Motor neuron (in vitro differentiated cells): ENCODE data around the gene MAP4K5. TPM values are rescaled to one million over a fixed set of nuclear protein-coding genes. Genes with fewer than 3 reads are reported as not detected.
A peak's percentile ranks its signal among the peaks of the same experiment; 100 is the strongest.
"Not testable (repeated sequence)": the region's sequence is repeated elsewhere in the genome, so short reads cannot be mapped to it uniquely, and the experiment has no call there.

ENCODE experiments used
- ATAC-seq, 8 experiments: fragments of 200-7000 bp; cut with Tn5 transposase; replicated peaks in 6 of 8; 2 replicates each; pipeline ENCODE4 v1.8.0; 2021; ENCODE audit warnings: mild to moderate bottlenecking in 8 of 8, moderate library complexity in 8 of 8
- H3K27ac ChIP-seq, 2 donors: fragments of 250-450 bp; sonication (Bioruptor Pico); 2 replicates each; pipeline ENCODE4 v1.9.0; 2021; ENCODE audit warnings: antibody characterized with exemption in 2 of 2, mild to moderate bottlenecking in 2 of 2, moderate library complexity in 1 of 2
- H3K4me1 ChIP-seq, 2 donors: fragments of 250-450 bp; sonication (Bioruptor Pico); replicated peaks in 1 of 2; 2 replicates each; pipeline ENCODE4 v1.6.1; 2021; ENCODE audit warnings: antibody characterized with exemption in 2 of 2, mild to moderate bottlenecking in 2 of 2, moderate library complexity in 1 of 2
- H3K4me3 ChIP-seq, 5 donors: fragments of 250-450 bp; sonication (Bioruptor Pico); 2 replicates each; pipeline ENCODE4 v1.9.0; 2021; ENCODE audit warnings: antibody characterized with exemption in 5 of 5, mild to moderate bottlenecking in 5 of 5, moderate library complexity in 4 of 5
- WGBS, 10 experiments: fragments of 450-650 bp; shearing (Covaris generic); methylation state at CpG; one replicate each; pipeline ENCODE4 v1.0.0; 2022; 5-methylcytosine and 5-hydroxymethylcytosine counted together
- in situ Hi-C, 9 experiments: fragments of 400-800 bp; cut with MboI; loops; one replicate each; pipeline ENCODE4 v1.15.0; 2021; ENCODE audit warnings: low sequenced_read_pairs in 9 of 9, low pct_unique_long_range_greater_than_20kb in 2 of 9; ENCODE audit not compliant: unreplicated experiment in 9 of 9
- total RNA-seq, 8 experiments: library from RNA; unstranded; fragments of 300-600 nt; gene quantifications; 2 replicates each; pipeline versions ENCODE4 v1.2.3 to v1.2.4, GENCODE V29; 2022

The MAP4K5 gene
- total RNA-seq, 8 experiments from 2014 or later: 31.6 to 69.8 (median 43.0) TPM

DNA sequence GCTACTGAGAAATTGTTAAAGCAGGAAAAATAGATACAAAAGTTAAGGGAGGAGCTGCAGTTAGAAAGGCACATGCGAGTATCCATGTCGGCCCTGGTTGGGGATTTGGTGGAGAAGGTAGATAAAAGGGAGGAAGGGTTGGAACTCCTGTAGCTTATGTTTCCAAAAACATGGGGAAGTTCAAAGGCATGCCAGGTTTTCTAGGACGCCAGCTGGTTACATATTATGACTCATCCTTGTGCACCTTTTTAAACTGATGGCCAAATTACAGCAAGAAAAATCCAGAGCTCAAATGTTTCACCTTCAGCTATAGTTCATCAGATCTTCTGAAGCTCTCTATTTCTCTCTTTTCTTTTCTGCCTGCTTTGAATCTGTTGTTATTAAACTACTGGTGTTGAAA, 13.2 kb upstream of the MAP4K5 start:
- H3K27ac ChIP-seq: no peak overlapping the region
- H3K4me3 ChIP-seq: no peak overlapping the region
- 63 to 95% (median 80%) methylated on average over 2 to 3 of the region's 3 CpGs; no CpG with 5 or more reads in 1 of the 10 experiments for WGBS, 10 experiments
- in situ Hi-C loops: loop anchor here in 3 of 9 experiments (25.0 kb wide), 2 partner anchors 208 to 233 kb away; partner anchors contain the start of genes DMAC2L (in 2 of the 3) and L2HGDH (in 2 of the 3)
- H3K4me1 ChIP-seq: peaks cover 0 to 5% of the 10 kb centered on the region in 2 donors
- ATAC-seq: no peak

DNA sequence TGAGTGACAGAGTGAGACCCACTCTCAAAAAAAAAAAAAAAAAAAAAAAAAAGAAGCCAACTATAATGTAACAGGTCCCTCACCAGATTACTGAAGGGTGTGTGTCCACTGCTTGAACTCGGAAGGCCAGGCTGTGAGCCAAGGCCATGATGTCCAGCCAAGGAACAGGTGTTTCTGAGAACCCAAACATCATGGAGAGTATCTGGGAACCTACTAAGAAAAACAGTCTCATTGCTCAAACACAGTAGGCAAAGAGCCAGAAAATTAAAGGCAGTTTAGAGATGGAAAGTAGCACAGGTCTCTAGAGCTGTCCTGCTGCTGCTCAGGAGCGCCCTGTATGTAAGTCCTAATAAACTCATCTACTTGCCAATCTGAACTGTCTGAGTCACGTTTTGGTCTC, 12.5 kb upstream of the MAP4K5 start:
- ATAC-seq: no peak
- Histone ChIP-seq H3K4me1 (peaks cover 0 to 5% of the 10 kb centered on the region in 2 donors), H3K4me3 (no peak overlapping the region), H3K27ac (no peak overlapping the region)
- 20 to 100% (median 86%) methylated on average over 1 to 3 of the region's 3 CpGs; no CpG with 5 or more reads in 2 of the 10 experiments for WGBS, 10 experiments
- in situ Hi-C loops: loop anchor here in 4 of 9 experiments (5.0 to 25.0 kb wide), 3 partner anchors 208 to 233 kb away; partner anchors contain the start of genes DMAC2L (in 2 of the 4) and L2HGDH (in 2 of the 4)

DNA sequence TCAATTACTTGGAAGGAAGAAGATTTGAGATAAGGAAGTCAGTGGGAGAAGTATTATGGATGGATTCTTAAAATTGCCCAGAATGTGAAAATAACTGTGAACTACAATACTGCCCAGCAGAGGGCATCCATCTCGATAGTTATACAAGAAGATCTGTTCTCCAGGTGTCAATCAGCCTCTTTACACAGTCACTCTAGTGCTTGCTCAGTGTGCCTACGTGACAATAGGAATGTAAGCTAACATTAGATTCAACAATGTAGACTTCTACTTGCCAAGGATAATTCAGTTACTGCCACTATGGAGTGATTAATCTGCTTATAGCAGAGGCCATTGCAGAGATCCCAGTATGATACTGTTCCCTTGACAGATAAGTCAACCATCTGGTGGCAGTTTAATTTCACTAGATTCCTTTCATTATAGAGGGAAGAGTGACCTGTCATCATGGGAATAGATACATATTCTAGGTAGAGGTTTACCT, 10.6 kb upstream of the MAP4K5 start:
- Histone ChIP-seq H3K4me1 (peaks cover 0 to 5% of the 10 kb centered on the region in 2 donors), H3K4me3 (no peak overlapping the region), H3K27ac (no peak overlapping the region)
- 0 to 53% (median 33%) methylated on average over 1 to 2 of the region's 2 CpGs; no CpG with 5 or more reads in 3 of the 10 experiments for WGBS, 10 experiments
- ATAC-seq: peak; percentile 45 to 82 (median 68)
- in situ Hi-C loops: loop anchor here in 4 of 9 experiments (5.0 to 25.0 kb wide), 3 partner anchors 206 to 231 kb away; partner anchors contain the start of genes DMAC2L (in 2 of the 4) and L2HGDH (in 2 of the 4)

DNA sequence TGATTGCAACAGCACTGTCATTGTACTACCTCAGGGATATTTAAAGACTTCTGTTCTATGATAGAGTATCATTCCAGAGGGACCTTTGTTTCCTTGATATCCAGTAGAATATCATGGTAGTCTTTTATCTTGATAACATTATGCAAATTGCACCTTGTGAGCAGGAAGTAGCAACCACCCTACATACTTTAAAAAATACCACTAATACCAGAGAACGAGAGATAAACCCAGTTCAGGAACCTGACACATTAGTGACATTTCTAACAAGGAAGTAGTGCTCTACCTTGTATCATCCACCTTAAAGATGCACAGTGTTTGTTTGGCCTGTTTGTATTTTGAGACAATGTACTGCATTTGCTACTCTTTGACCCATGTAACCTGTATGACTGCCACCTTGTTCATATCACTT, 8.8 kb upstream of the MAP4K5 start:
- no peak for ATAC-seq
- in situ Hi-C loops: loop anchor here in 4 of 9 experiments (5.0 to 25.0 kb wide), 3 partner anchors 204 to 231 kb away; partner anchors contain the start of genes DMAC2L (in 2 of the 4) and L2HGDH (in 2 of the 4)
- WGBS, 10 experiments: 33 to 100% (median 50%) methylated on average over 1 of the region's 1 CpG; no CpG with 5 or more reads in 7 of the 10 experiments
- Histone ChIP-seq H3K4me3 (no peak overlapping the region), H3K4me1 (peaks cover 0 to 5% of the 10 kb centered on the region in 2 donors), H3K27ac (no peak overlapping the region)

DNA sequence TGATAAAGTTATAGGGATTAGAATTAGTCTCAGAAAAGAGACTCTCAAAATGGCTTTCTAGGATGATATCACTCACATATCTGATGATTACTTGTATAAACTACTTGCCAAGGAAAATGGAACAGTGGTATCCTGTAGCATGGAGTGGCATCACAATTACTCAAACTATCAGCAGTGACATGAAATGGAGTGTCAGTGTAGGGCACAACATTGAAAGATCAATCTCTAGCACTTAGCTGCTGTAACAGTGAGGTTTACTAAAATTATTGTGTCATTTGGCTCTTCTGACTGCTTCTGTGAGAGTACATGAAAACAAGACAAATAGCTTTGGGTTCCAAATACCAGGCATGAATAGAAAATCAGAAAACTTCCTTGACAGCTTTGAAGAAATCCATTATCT, 6.7 kb upstream of the MAP4K5 start:
- in situ Hi-C loops: loop anchor here in 4 of 9 experiments (10.0 to 25.0 kb wide), 3 partner anchors 202 to 227 kb away; partner anchors contain the start of genes DMAC2L (in 2 of the 4) and L2HGDH (in 2 of the 4)
- no peak overlapping the region for H3K27ac ChIP-seq
- H3K4me1 ChIP-seq: peaks cover 0 to 5% of the 10 kb centered on the region in 2 donors
- no peak for ATAC-seq
- no peak overlapping the region for H3K4me3 ChIP-seq

DNA sequence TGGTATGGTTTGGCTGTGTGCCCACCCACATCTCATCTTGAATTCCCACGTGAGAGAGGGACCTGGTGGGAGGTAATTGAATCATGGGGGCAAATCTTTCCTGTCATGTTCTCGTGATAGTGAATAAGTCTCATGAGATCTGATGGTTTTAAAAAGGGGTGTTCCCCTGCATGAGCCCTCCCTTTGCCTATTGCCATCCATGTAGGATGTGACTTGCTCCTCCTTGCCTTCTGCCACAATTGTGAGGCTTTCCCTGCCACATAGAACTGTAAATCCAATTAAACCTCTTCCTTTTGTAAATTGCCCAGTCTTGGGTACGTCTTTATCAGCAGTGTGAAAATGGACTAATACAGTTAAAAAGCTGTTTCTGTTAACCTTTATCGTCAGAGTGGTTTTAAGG, 5.7 kb upstream of the MAP4K5 start:
- not testable (repeated sequence) for H3K4me1 ChIP-seq, H3K27ac ChIP-seq, H3K4me3 ChIP-seq, ATAC-seq
- in situ Hi-C loops: loop anchor here in 4 of 9 experiments (10.0 to 25.0 kb wide), 3 partner anchors 201 to 226 kb away; partner anchors contain the start of genes DMAC2L (in 2 of the 4) and L2HGDH (in 2 of the 4)
- WGBS, 10 experiments: 0 to 66% (median 50%) methylated on average over 1 to 4 of the region's 4 CpGs; no CpG with 5 or more reads in 1 of the 10 experiments

DNA sequence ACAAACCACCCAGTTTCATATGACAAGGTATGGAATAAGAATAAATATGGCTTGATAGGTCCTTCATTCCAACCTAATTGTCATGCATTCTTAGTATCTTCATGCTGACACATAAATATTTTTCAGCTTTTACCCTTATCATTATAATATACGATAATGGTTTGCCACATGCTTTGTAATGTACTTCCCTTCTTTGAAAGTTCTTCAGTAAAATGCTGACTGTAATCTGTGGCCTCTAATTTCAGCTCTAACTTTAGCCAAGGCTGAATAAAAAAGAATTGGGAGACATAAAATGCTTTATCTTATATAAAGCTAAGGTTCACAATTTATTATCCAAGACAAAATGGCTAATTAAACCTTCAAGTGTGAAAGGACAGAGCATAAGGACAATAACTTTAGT, 2.6 kb upstream of the MAP4K5 start:
- ATAC-seq: no peak
- in situ Hi-C loops: loop anchor here in 4 of 9 experiments (10.0 to 25.0 kb wide), 3 partner anchors 198 to 223 kb away; partner anchors contain the start of genes DMAC2L (in 2 of the 4) and L2HGDH (in 2 of the 4)
- H3K4me3 ChIP-seq: no peak overlapping the region
- H3K27ac ChIP-seq: no peak overlapping the region
- H3K4me1 ChIP-seq: peaks cover 5% of the 10 kb centered on the region in 2 donors
- WGBS, 10 experiments: 64 to 100% (median 94%) methylated on average over 1 of the region's 1 CpG; no CpG with 5 or more reads in 2 of the 10 experiments

DNA sequence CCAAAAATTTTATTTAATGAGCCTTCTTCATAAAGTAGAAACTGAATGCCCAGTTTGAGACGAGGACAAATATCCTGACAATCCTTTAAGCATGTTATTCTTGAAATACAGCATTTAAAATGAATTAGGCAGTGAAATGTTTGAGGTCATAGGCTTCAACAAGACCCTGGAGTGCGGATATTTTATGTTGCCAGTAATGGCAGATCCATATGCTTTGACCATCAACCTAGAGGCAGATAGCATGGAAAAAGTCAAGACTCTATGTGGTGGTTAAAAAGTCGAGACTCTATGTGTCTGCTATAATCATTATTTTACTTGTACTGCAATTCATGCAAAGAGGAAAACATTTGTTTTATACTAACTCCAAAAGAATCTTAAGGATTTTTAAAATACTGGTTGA, 2.0 kb upstream of the MAP4K5 start:
- peaks cover 5 to 11% of the 10 kb centered on the region in 2 donors for H3K4me1 ChIP-seq
- no peak overlapping the region for H3K4me3 ChIP-seq
- in situ Hi-C loops: loop anchor here in 4 of 9 experiments (10.0 to 25.0 kb wide), 3 partner anchors 197 to 222 kb away; partner anchors contain the start of genes DMAC2L (in 2 of the 4) and L2HGDH (in 2 of the 4)
- no peak for ATAC-seq
- H3K27ac ChIP-seq: no peak overlapping the region
- WGBS, 10 experiments: 14 to 100% (median 68%) methylated on average over 1 to 3 of the region's 3 CpGs

DNA sequence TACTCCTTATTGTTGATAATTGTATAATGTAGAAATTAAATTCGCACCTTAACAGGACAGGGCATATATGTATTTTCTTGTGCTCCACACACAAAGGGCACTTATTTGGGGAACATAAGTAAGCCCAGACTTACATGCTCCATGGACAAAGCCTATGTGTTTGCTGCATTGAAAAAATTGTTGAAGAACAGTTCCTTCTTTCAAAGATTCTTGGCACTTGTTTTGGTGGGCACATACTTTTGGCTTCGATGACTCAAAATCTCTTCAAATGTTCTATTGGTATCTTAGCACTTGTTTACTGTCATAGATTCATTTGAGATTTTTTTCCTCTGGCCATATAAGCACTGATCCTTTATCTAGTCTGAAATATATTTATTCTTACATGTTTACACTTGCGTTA, 1.4 kb upstream of the MAP4K5 start:
- 43 to 100% (median 88%) methylated on average over 2 to 3 of the region's 3 CpGs; no CpG with 5 or more reads in 1 of the 10 experiments for WGBS, 10 experiments
- ATAC-seq: no peak
- no peak overlapping the region for H3K4me3 ChIP-seq
- in situ Hi-C loops: loop anchor here in 4 of 9 experiments (10.0 to 25.0 kb wide), 3 partner anchors 197 to 222 kb away; partner anchors contain the start of genes DMAC2L (in 2 of the 4) and L2HGDH (in 2 of the 4)
- H3K4me1 ChIP-seq: peaks cover 7 to 12% of the 10 kb centered on the region in 2 donors
- no peak overlapping the region for H3K27ac ChIP-seq

DNA sequence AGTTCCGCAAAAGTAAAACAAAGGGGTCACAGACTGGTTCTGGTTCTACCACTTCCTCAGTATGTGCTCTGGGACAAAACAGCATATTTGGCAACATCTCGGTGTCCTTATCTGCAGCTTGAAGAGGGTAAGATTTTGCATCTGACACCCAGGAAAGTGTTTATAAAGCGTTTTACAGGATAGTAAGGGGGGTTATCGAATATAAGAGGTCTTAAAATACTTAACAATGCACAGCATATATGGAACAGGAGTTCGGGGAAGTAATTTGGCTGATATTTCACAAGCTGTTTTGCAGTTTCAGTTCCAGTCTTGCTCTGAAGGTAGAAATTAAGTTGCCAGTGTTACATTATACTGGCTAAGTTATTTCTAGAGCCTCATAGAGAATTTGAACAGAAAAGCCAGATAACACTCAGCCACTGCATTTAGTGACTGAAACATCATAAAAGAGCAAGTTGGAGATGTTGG, 904 bp upstream of the MAP4K5 start:
- H3K4me1 ChIP-seq: peaks cover 7 to 12% of the 10 kb centered on the region in 2 donors
- ATAC-seq: no peak
- in situ Hi-C loops: loop anchor here in 4 of 9 experiments (10.0 to 25.0 kb wide), 3 partner anchors 196 to 221 kb away; partner anchors contain the start of genes DMAC2L (in 2 of the 4) and L2HGDH (in 2 of the 4)
- H3K4me3 ChIP-seq: peak overlapping the region in 2 of 5 donors; percentile 75 to 80
- H3K27ac ChIP-seq: no peak overlapping the region
- 0 to 94% (median 54%) methylated on average over 1 to 5 of the region's 5 CpGs for WGBS, 10 experiments

DNA sequence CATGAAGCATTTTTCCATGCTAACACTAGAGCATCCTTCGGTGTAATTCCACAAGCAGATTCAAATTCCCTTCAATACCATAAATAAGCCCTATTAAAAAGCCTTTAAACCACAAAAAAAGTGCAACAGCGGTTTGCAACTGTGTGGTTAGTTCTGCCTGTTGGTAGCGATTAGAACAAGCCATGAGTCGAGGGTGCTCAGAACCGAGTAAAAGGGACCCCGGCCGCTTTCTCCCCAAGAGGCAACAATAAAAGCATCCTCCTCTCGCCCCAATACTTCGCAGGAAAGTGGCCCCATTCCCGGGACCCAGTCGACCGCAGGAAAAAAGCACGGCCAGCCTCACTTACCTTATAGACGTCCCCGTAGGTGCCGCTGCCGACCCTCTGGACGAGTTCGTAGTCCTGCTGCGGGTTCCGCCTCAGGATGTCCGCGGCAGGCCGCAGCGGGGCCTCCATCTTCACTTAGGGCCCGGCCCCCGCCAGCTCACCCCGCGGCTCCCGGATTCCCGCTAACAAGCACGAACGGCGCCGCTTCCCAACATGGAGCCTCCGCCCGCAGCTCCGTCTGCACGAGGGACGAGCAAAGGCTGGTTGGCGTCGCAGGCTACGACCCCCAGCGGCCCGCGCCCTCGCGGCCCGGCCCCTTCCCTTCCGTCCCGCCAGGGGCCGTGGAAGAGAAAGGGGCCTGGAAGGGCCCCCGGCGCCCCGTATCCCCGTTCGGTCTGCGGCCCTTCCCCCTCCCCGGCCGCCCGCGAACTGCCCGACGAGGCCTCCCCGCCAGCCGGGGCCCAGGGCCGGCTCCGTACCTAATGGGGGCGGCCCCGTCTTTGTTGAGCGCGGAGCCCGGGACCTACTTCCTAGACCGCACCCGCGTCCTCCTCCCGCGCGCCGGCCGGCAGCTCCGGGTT, 521 bp downstream of the MAP4K5 start:
- ATAC-seq: peak in 7 of 8 experiments; percentile 0 to 66 (median 50)
- in situ Hi-C loops: loop anchor here in 4 of 9 experiments (10.0 to 25.0 kb wide), 3 partner anchors 195 to 220 kb away; partner anchors contain the start of genes DMAC2L (in 2 of the 4) and L2HGDH (in 2 of the 4)
- WGBS, 10 experiments: 0 to 1% (median 0%) methylated on average over 5 to 31 of the region's 82 CpGs; no CpG with 5 or more reads in 1 of the 10 experiments

More for the DNA sequence above, 521 bp downstream of the MAP4K5 start:
- Histone ChIP-seq H3K4me1 (peaks cover 7 to 15% of the 10 kb centered on the region in 2 donors), H3K4me3 (peak overlapping the region; percentile 55 to 95 (median 80)), H3K27ac (peak overlapping the region; percentile 85 to 96)
